ENCODE results near the gene LGALS9.

The LGALS9 gene

DNA sequence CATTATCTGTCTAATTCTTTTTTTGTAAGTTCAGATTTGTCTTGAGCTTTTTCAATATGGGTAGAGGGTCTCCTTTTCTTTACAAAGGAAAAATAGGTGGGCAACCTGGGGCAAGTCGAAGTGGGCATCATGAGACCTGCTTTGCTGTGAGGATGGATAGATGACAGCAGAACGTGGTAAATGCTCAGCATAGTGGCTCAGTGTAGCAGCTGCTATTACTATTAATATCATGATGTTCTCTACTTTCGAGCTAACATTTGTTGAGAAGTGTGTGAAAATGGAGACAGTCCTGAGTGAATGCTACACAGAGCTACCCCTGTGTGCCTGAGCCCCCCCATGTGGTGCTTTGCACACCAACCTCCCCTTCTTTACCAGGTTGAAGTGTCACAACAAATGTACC lies 39.0 kb upstream of the LGALS9 start:
- no peak for TF ChIP-seq CTCF (IDR thresholded peaks at IDR 0.05; ENCODE audit: extremely low read depth, missing control alignments)
- DNase-seq (ENCODE audit: low spot score), result no peak

GRCh38 chr17:27593232-27593856 lies 37.6 kb upstream of the LGALS9 start:
- no peak for TF ChIP-seq CTCF (IDR thresholded peaks at IDR 0.05; ENCODE audit: extremely low read depth, missing control alignments)
- no peak for DNase-seq (ENCODE audit: low spot score)

DNA sequence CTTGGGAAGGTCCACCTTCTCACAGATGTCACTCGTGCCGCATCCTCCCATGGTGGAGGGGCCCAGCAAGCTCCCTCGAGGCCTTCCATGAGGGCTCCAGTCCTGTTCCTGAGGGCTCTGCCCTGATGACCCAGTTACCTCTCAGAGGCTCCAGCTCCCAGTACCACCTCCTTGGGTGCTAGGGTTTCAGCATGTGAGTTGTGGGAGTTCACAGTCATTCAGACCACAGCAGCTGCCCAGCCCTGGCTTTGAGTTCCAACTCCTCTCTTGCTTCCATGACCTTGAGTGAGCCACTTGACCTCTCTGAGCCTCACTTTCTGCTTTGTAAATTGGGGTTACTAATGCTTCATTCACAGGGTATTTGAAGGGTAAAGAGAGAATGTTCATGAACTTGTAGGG lies 37.1 kb upstream of the LGALS9 start:
- DNase-seq (ENCODE audit: low spot score), result no peak
- TF ChIP-seq CTCF (IDR thresholded peaks at IDR 0.05; ENCODE audit: extremely low read depth, missing control alignments), result no peak

DNA sequence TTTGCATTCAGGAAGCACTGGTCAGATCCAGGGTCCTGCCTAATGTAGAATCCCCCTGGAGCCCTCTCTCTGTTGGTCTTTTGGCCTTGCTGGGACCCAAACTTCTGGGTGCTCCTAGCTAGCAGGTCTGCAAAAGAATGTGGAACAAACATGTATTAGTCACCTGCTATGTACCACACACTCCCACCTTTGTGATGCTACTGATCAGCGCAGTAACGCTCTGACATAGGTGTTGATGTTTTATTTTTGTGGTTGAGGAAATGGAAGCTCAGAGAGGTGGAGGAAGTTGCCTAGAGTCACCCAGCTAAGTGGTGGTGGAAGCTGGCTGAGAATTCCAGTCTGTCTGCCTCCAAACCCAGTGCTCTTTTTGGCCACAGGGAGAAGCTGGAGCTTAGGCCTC lies 35.8 kb upstream of the LGALS9 start:
- DNase-seq (ENCODE audit: low spot score), result no peak
- TF ChIP-seq CTCF (IDR thresholded peaks at IDR 0.05; ENCODE audit: extremely low read depth, missing control alignments), result no peak

- no peak for TF ChIP-seq CTCF (IDR thresholded peaks at IDR 0.05; ENCODE audit: extremely low read depth, missing control alignments)
- DNase-seq (ENCODE audit: low spot score), result no peak
Measured at GRCh38 chr17:27596096-27596495, 34.9 kb upstream of the LGALS9 start.

DNA sequence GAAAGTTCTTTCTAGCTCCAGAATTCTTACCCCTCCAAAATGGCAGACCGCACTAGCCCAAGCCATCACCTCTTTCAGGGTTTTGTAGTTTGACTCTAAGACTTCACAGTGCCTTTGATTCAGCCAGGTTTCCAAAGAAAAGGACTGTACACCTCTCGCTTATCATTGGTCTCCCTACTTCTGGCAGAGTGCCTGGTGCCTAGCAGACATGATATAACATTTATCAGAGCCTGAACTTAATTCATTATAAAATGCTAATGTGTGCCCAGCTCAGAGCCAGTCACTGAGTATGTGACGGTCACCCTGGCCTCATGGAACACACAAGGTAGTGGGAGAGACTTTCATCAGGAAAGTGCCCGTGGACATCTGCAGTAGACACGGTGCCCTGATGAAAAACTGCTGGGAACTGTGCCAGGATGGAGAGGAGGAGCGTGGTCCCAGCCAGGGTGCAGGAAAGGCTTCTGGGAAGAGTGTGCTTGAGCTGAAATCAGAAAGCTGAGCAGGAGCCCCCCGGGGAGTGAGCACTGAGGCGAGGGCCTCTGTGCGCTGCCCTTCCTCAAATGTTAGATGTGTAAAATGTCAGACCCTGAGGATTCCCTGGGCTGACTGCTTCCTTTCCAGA lies 34.3 kb upstream of the LGALS9 start:
- no peak for TF ChIP-seq CTCF (IDR thresholded peaks at IDR 0.05; ENCODE audit: extremely low read depth, missing control alignments)
- DNase-seq (ENCODE audit: low spot score), result no peak

- TF ChIP-seq CTCF (IDR thresholded peaks at IDR 0.05; ENCODE audit: extremely low read depth, missing control alignments), result no peak
- DNase-seq (ENCODE audit: low spot score), result no peak
Measured at GRCh38 chr17:27597188-27597580, 33.8 kb upstream of the LGALS9 start.

Measured in GM20000 (cell line).